GM20000 (cell line): Measurements from ENCODE around the gene LMX1B.

Experiments
- DNase-seq: peaks from one replicate; pipeline ENCODE4 v3.0.0; 2012; ENCODE audit warnings: low spot score
- CTCF ChIP-seq: IDR thresholded peaks from 2 replicates; pipeline ENCODE4 v1.5.1; 2012; ENCODE audit warnings: mild to moderate bottlenecking, control low read depth; ENCODE audit errors: extremely low read depth, missing control alignments

The LMX1B gene

GRCh38 chr9:126624479-126624826 is 10.7 kb downstream of the LMX1B start:
- DNase-seq: no peak
- TF ChIP-seq CTCF: no peak

- TF ChIP-seq CTCF: no peak
- no peak for DNase-seq
Observed at GRCh38 chr9:126624912-126625311, 11.2 kb downstream of the LMX1B start.

GRCh38 chr9:126625329-126626126 is 11.8 kb downstream of the LMX1B start:
- no peak for TF ChIP-seq CTCF
- no peak for DNase-seq

- no peak for DNase-seq
- TF ChIP-seq CTCF: no peak
Observed at GRCh38 chr9:126626127-126626925, 12.6 kb downstream of the LMX1B start.

GRCh38 chr9:126626926-126627233 is 13.2 kb downstream of the LMX1B start:
- DNase-seq: no peak
- TF ChIP-seq CTCF: no peak

- no peak for DNase-seq
- no peak for TF ChIP-seq CTCF
Observed at GRCh38 chr9:126628146-126628545, 14.4 kb downstream of the LMX1B start.

GRCh38 chr9:126628969-126629674 is 15.4 kb downstream of the LMX1B start:
- no peak for TF ChIP-seq CTCF
- DNase-seq: no peak
